Endothelial cell of umbilical vein (primary cell): ENCODE data around the gene CACNG4. TPM values are rescaled to one million over a fixed set of nuclear protein-coding genes. Genes with fewer than 3 reads are reported as not detected.

Experiments used
- BruUV-seq: library from RNA; stranded (reverse); fragments of 400-500 nt; replicated peaks from 2 replicates; lab custom pipeline; 2021; lab: Mats Ljungman, UMichigan
- CTCF ChIA-PET: fragments of 300-600, 350-600 bp; sonication (Branson Sonifier 250); formaldehyde crosslinking; loops from one replicate; lab custom pipeline; 2021; ENCODE audit warnings: antibody characterized with exemption, inconsistent platforms; lab: Charles Lee
- POLR2A ChIA-PET: fragments of 300-600, 350-600 bp; sonication (Branson Sonifier 250); formaldehyde crosslinking; loops from one replicate; lab custom pipeline; 2021; ENCODE audit warnings: antibody characterized with exemption, inconsistent platforms; lab: Charles Lee
- DNase-seq: peaks from one replicate; pipeline ENCODE4 v3.0.0-alpha.2; 2011; ENCODE audit warnings: low read depth, low spot score
- FAIRE-seq: peaks from 2 replicates; lab custom pipeline; 2011; peaks lifted over from hg19 to GRCh38; lab: Jason Lieb, UNC
- H2AFZ ChIP-seq: 2 replicates; pipeline ENCODE4 v1.6.0; 2012; ENCODE audit warnings: low read depth, low read length, control low read depth, inconsistent platforms
- H3K27ac ChIP-seq: 2 replicates; pipeline ENCODE4 v1.5.1; 2011; ENCODE audit warnings: low read depth, mild to moderate bottlenecking, control low read depth, low read length, moderate library complexity; ENCODE audit not compliant: insufficient read depth
- H3K27me3 ChIP-seq, 2 experiments: 2 replicates each; pipeline versions ENCODE4 v1.6.0 to v1.6.1; 2011; ENCODE audit warnings: low read length in 2 of 2, mixed read lengths in 1 of 2; ENCODE audit not compliant: control insufficient read depth in 2 of 2, insufficient read depth in 2 of 2
- H3K36me3 ChIP-seq, 2 experiments: 2 replicates in 1 of 2; 3 replicates in 1 of 2; pipeline ENCODE4 v1.5.1; 2011; ENCODE audit warnings: low read length in 2 of 2, mild to moderate bottlenecking in 1 of 2, moderate library complexity in 1 of 2; ENCODE audit not compliant: control insufficient read depth in 2 of 2, insufficient read depth in 2 of 2; ENCODE audit errors: extremely low read depth in 1 of 2
- H3K4me1 ChIP-seq: 3 replicates; pipeline ENCODE4 v1.5.1; 2011; ENCODE audit warnings: mild to moderate bottlenecking, low read length; ENCODE audit not compliant: control insufficient read depth, insufficient read depth; ENCODE audit errors: extremely low read depth
- H3K4me2 ChIP-seq: 2 replicates; pipeline ENCODE4 v1.6.1; 2011; ENCODE audit warnings: low read length, control low read depth, mixed read lengths; ENCODE audit not compliant: insufficient read depth
- H3K4me3 ChIP-seq, 3 experiments: fragments of 200-600 bp in 1 of 3; sonication (generic), shearing (Covaris generic) in 1 of 3; replicated peaks in 1 of 3; 2 replicates each; pipeline ENCODE4 v1.5.1; 2011 to 2016; ENCODE audit warnings: control low read depth in 3 of 3, low read length in 3 of 3, mild to moderate bottlenecking in 2 of 3, inconsistent platforms in 1 of 3, low read depth in 1 of 3, moderate library complexity in 1 of 3; ENCODE audit not compliant: insufficient read depth in 1 of 3
- H3K79me2 ChIP-seq: 2 replicates; pipeline ENCODE4 v1.6.0; 2012; ENCODE audit warnings: low read length, inconsistent platforms; ENCODE audit not compliant: control insufficient read depth, insufficient read depth
- H3K9ac ChIP-seq: replicated peaks from 2 replicates; pipeline ENCODE3; 2011; ENCODE audit warnings: low read length, control low read depth; ENCODE audit not compliant: insufficient read depth; ENCODE audit errors: extremely low read depth
- H3K9me1 ChIP-seq: replicated peaks from 3 replicates; pipeline ENCODE4 v1.6.0; 2011; ENCODE audit warnings: mild to moderate bottlenecking, low read length; ENCODE audit not compliant: control insufficient read depth, insufficient read depth; ENCODE audit errors: extremely low read depth
- H3K9me3 ChIP-seq: replicated peaks from 2 replicates; pipeline ENCODE4 v1.5.1; 2012; ENCODE audit warnings: low read length, inconsistent platforms; ENCODE audit not compliant: control insufficient read depth, insufficient read depth
- H4K20me1 ChIP-seq: replicated peaks from 2 replicates; pipeline ENCODE3; 2011; ENCODE audit warnings: mild to moderate bottlenecking, low read length; ENCODE audit not compliant: control insufficient read depth, insufficient read depth; ENCODE audit errors: extremely low read depth
- EZH2 ChIP-seq: IDR thresholded peaks from 2 replicates; pipeline ENCODE4 v1.6.1; 2012; ENCODE audit warnings: borderline replicate concordance, low read depth, mild to moderate bottlenecking, moderate library complexity, low read length, inconsistent platforms; ENCODE audit not compliant: severe bottlenecking
- FOS ChIP-seq: IDR thresholded peaks from 2 replicates; pipeline ENCODE4 v1.6.1; 2011; ENCODE audit warnings: mild to moderate bottlenecking, low read length, moderate library complexity, borderline replicate concordance; ENCODE audit not compliant: insufficient read depth
- GATA2 ChIP-seq: IDR thresholded peaks from 2 replicates; pipeline ENCODE4 v1.7.0; 2011; ENCODE audit warnings: low read depth, mild to moderate bottlenecking, moderate library complexity, mixed read lengths, low read length; ENCODE audit not compliant: insufficient read length, insufficient read depth
- JUN ChIP-seq: IDR thresholded peaks from 2 replicates; pipeline ENCODE4 v1.6.1; 2011; ENCODE audit warnings: borderline replicate concordance, low read depth; ENCODE audit not compliant: insufficient read length, insufficient read depth
- MYC ChIP-seq: IDR thresholded peaks from one replicate; pipeline ENCODE4 v1.6.1; 2011; ENCODE audit warnings: mild to moderate bottlenecking, low read depth, low read length
- POLR2A ChIP-seq: IDR thresholded peaks from 2 replicates; pipeline ENCODE4 v1.6.1; 2012; ENCODE audit warnings: low read depth, mild to moderate bottlenecking, control low read depth, low read length
- POLR2AphosphoS5 ChIP-seq: IDR thresholded peaks from 2 replicates; pipeline ENCODE4 v1.6.1; 2012; ENCODE audit warnings: low read depth, mild to moderate bottlenecking, control low read depth, low read length, moderate library complexity; ENCODE audit not compliant: insufficient read depth
- dilution Hi-C: fragments of 300-500 bp; cut with MboI; formaldehyde crosslinking; loops from one replicate; pipeline ENCODE4 v1.15.0; 2019; ENCODE audit warnings: low sequenced_read_pairs; ENCODE audit not compliant: extremely low pct_ligation_motif_present
- intact Hi-C: fragments of 100-400 bp; cut with micrococcal nuclease; formaldehyde crosslinking; loops from one replicate; pipeline ENCODE4 v1.10.0; 2022
- polyA plus RNA-seq, 4 experiments: library from polyadenylated mRNA; depleted of rRNA in 3 of 4; stranded (reverse) in 3 of 4; unstranded in 1 of 4; fragments of >200 nt; gene quantifications; 2 replicates each; pipeline versions ENCODE4 v1.2.1 to v1.2.3, GENCODE V29; 2011 to 2012; ENCODE audit warnings: missing spikeins in 1 of 4
- total RNA-seq: library from RNA; stranded (reverse); gene quantifications from 2 replicates; pipeline ENCODE4 v1.2.3, GENCODE V29; 2021
- TF ChIP-seq, protein P1 (sequence below), 2 donors: IDR thresholded peaks; 1 replicate in 1 of 2; 2 replicates in 1 of 2; pipeline ENCODE4 v1.5.1; 2011; ENCODE audit warnings: low read length in 2 of 2, mild to moderate bottlenecking in 2 of 2, moderate library complexity in 2 of 2, control low read depth in 1 of 2, inconsistent platforms in 1 of 2, low read depth in 1 of 2; ENCODE audit not compliant: insufficient read depth in 1 of 2; ENCODE audit errors: extremely low read depth in 1 of 2
- TF ChIP-seq, protein P2 (sequence below): IDR thresholded peaks from 2 replicates; pipeline ENCODE4 v1.6.1; 2011; ENCODE audit not compliant: insufficient read depth, insufficient read length

CACNG4 gene
- total and polyA plus RNA-seq, 2 donors (not counting 3 experiments of a cell fraction or from before 2014, with no cell fraction given), result not detected

GRCh38 chr17:66990047-66990446, 25.5 kb downstream of the CACNG4 start:
- H3K9me3 ChIP-seq, result no peaks in the 10 kb centered on the region
- no peak overlapping the region for H3K27ac ChIP-seq
- no peak overlapping the region for H3K4me3 ChIP-seq
- H3K9me1 ChIP-seq, result no peaks in the 10 kb centered on the region
- no peak overlapping the region for H2AFZ ChIP-seq
- no peaks in the 10 kb centered on the region for H3K79me2 ChIP-seq
- ChIA-PET POLR2A (no interaction called here), CTCF (no interaction called here)
- TF ChIP-seq JUN (no peak), POLR2A (no peak), MYC (no peak), POLR2AphosphoS5 (no peak), FOS (no peak), GATA2 (no peak), EZH2 (no peak)
- TF ChIP-seq, protein P1, sequence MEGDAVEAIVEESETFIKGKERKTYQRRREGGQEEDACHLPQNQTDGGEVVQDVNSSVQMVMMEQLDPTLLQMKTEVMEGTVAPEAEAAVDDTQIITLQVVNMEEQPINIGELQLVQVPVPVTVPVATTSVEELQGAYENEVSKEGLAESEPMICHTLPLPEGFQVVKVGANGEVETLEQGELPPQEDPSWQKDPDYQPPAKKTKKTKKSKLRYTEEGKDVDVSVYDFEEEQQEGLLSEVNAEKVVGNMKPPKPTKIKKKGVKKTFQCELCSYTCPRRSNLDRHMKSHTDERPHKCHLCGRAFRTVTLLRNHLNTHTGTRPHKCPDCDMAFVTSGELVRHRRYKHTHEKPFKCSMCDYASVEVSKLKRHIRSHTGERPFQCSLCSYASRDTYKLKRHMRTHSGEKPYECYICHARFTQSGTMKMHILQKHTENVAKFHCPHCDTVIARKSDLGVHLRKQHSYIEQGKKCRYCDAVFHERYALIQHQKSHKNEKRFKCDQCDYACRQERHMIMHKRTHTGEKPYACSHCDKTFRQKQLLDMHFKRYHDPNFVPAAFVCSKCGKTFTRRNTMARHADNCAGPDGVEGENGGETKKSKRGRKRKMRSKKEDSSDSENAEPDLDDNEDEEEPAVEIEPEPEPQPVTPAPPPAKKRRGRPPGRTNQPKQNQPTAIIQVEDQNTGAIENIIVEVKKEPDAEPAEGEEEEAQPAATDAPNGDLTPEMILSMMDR (IDR thresholded peaks at IDR 0.05; ENCODE audit: extremely low read depth in 1 of 2, insufficient read depth in 1 of 2, low read depth in 1 of 2, low read length in 2 of 2), result no peak
- TF ChIP-seq, protein P2, sequence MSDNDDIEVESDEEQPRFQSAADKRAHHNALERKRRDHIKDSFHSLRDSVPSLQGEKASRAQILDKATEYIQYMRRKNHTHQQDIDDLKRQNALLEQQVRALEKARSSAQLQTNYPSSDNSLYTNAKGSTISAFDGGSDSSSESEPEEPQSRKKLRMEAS, result no peak
- H3K4me1 ChIP-seq, result no peaks in the 10 kb centered on the region
- no TSS peak for BruUV-seq
- DNase-seq (no peak), FAIRE-seq (no peak)
- no peak overlapping the region for H3K4me2 ChIP-seq
- H4K20me1 ChIP-seq, result no peaks in the 10 kb centered on the region
- no peaks in the 10 kb centered on the region for H3K36me3 ChIP-seq
- intact Hi-C loops (no loop called here), dilution Hi-C loops (no loop called here)
- no peak overlapping the region for H3K9ac ChIP-seq
- H3K27me3 ChIP-seq, result peaks cover 11 to 14% of the 10 kb centered on the region in 2 experiments
